Esophagus muscularis mucosa (tissue), 4 donors: Measurements from ENCODE around the gene MRPL22. TPM values are rescaled to one million over a fixed set of nuclear protein-coding genes. Genes with fewer than 3 reads are reported as not detected.
"Not testable (repeated sequence)": the region's sequence is repeated elsewhere in the genome, so short reads cannot be mapped to it uniquely, and the experiment has no call there.

Source experiments
- DNase-seq: peaks from one replicate; pipeline ENCODE4 v3.0.0-alpha.2; 2017; ENCODE audit errors: extremely low spot score
- H3K27ac ChIP-seq, 4 donors: fragments of 200-600 bp; sonication (generic); replicated peaks in 1 of 4; 1 replicate in 3 of 4; 2 replicates in 1 of 4; pipeline ENCODE4 v1.5.1; 2016 to 2019; ENCODE audit warnings: mild to moderate bottlenecking in 1 of 4
- H3K27me3 ChIP-seq, 4 donors: fragments of 200-600 bp; sonication (generic); one replicate each; pipeline versions ENCODE4 v1.5.1 to v1.6.0; 2016 to 2019
- H3K36me3 ChIP-seq, 4 donors: fragments of 200-600 bp; sonication (generic); one replicate each; pipeline ENCODE4 v1.5.1; 2016 to 2019
- H3K4me1 ChIP-seq, 4 donors: fragments of 200-600 bp; sonication (generic); one replicate each; pipeline ENCODE4 v1.5.1; 2016 to 2019
- H3K4me3 ChIP-seq, 4 donors: fragments of 200-600 bp; sonication (generic); 1 replicate in 2 of 4; 2 replicates in 2 of 4; pipeline ENCODE4 v1.5.1; 2016 to 2019; ENCODE audit warnings: mild to moderate bottlenecking in 4 of 4, moderate library complexity in 1 of 4
- H3K9me3 ChIP-seq, 4 donors: fragments of 200-600 bp; sonication (generic); 1 replicate in 3 of 4; 2 replicates in 1 of 4; pipeline ENCODE4 v1.5.1; 2016 to 2019
- EP300 ChIP-seq: sonication (generic); formaldehyde crosslinking; IDR thresholded peaks from one replicate; pipeline ENCODE4 v1.6.1; 2017; ENCODE audit warnings: antibody characterized with exemption
- POLR2A ChIP-seq: fragments of 450-650 bp; IDR thresholded peaks from one replicate; pipeline ENCODE4 v1.6.1; 2017; ENCODE audit warnings: antibody characterized with exemption, moderate library complexity, mild to moderate bottlenecking, low read depth
- POLR2AphosphoS5 ChIP-seq, 2 donors: sonication (generic); formaldehyde crosslinking; IDR thresholded peaks; one replicate each; pipeline ENCODE4 v1.6.1; 2017; ENCODE audit warnings: antibody characterized with exemption in 2 of 2
- WGBS: methylation state at CpG from one replicate; pipeline ENCODE4 v1.1.5; 2018; 5-methylcytosine and 5-hydroxymethylcytosine counted together
- intact Hi-C: fragments of 100-400 bp; cut with DNase I; formaldehyde crosslinking; loops from one replicate; pipeline ENCODE4 v1.15.1; 2023
- total RNA-seq, 4 donors: library from RNA; depleted of rRNA; stranded (reverse); fragments of >200 nt; gene quantifications; one replicate each; pipeline versions ENCODE4 v1.1.0 to v1.2.1, GENCODE V29; 2016
- TF ChIP-seq, protein P1 (sequence below), 3 experiments: fragments of 200-600 bp in 2 of 3; fragments of 450-650 bp in 1 of 3; sonication (generic) in 2 of 3; IDR thresholded peaks; one replicate each; pipeline ENCODE4 v1.5.1; 2017 to 2019; ENCODE audit warnings: antibody characterized with exemption in 3 of 3, mild to moderate bottlenecking in 2 of 3, moderate library complexity in 1 of 3

MRPL22 gene
- total RNA-seq, 4 donors from 2014 or later: 8.7 to 31.4 (median 17.2) TPM

DNA sequence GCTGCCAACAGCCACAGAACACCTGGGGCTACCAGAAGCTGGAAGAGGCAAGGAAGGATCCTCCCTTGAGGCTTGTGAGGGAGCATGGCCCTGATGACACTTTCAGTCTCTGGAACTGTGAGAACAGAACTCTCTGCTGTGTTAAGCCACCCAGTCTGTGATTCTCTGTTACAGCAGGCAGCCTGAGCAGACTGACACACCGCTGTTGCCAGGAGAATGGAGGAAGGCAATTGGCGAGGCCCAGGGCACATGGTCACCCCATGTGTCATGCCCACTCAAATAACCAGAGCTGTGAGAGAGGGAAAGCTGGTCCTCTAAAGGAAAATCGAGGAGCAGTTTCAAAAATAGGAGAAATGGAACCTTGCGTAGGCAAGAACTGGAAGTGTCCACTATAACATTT, 60.6 kb downstream of the MRPL22 start:
- H3K27ac ChIP-seq: no peak overlapping the region
- TF ChIP-seq, protein P1, sequence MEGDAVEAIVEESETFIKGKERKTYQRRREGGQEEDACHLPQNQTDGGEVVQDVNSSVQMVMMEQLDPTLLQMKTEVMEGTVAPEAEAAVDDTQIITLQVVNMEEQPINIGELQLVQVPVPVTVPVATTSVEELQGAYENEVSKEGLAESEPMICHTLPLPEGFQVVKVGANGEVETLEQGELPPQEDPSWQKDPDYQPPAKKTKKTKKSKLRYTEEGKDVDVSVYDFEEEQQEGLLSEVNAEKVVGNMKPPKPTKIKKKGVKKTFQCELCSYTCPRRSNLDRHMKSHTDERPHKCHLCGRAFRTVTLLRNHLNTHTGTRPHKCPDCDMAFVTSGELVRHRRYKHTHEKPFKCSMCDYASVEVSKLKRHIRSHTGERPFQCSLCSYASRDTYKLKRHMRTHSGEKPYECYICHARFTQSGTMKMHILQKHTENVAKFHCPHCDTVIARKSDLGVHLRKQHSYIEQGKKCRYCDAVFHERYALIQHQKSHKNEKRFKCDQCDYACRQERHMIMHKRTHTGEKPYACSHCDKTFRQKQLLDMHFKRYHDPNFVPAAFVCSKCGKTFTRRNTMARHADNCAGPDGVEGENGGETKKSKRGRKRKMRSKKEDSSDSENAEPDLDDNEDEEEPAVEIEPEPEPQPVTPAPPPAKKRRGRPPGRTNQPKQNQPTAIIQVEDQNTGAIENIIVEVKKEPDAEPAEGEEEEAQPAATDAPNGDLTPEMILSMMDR (IDR thresholded peaks at IDR 0.05): no peak
- TF ChIP-seq POLR2AphosphoS5 (IDR thresholded peaks at IDR 0.05): no peak
- no peak for TF ChIP-seq POLR2A
- TF ChIP-seq EP300: no peak
- intact Hi-C loops: no loop called here
- no peaks in the 10 kb centered on the region for H3K9me3 ChIP-seq
- H3K36me3 ChIP-seq: no peaks in the 10 kb centered on the region
- no peaks in the 10 kb centered on the region for H3K27me3 ChIP-seq
- no peak for DNase-seq
- 88% methylated on average over 4 of the region's 4 CpGs for WGBS
- H3K4me1 ChIP-seq: no peaks in the 10 kb centered on the region
- H3K4me3 ChIP-seq: no peak overlapping the region

DNA sequence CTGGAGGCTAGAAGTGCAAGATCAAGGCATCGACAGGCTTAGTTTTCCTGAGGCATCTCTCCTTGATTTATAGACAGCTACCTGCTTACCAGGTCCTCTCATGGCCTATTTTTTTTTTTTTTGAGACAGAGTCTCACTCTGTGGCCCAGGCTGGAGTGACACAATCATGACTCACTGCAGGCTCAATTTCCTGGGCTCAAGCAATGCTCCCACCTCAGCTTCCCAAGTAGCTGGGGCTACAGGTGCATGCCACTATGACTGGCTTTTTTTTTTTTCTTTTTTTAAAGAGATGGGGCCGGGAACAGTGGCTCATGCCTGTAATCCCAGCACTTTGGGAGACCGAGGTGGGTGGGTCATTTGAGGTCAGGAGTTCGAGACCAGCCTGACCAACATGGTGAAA, 61.8 kb downstream of the MRPL22 start:
- H3K27ac ChIP-seq, H3K4me1 ChIP-seq, H3K4me3 ChIP-seq, DNase-seq, H3K9me3 ChIP-seq, H3K36me3 ChIP-seq, H3K27me3 ChIP-seq, intact Hi-C loops: not testable (repeated sequence)
- 84% methylated on average over 4 of the region's 4 CpGs for WGBS

DNA sequence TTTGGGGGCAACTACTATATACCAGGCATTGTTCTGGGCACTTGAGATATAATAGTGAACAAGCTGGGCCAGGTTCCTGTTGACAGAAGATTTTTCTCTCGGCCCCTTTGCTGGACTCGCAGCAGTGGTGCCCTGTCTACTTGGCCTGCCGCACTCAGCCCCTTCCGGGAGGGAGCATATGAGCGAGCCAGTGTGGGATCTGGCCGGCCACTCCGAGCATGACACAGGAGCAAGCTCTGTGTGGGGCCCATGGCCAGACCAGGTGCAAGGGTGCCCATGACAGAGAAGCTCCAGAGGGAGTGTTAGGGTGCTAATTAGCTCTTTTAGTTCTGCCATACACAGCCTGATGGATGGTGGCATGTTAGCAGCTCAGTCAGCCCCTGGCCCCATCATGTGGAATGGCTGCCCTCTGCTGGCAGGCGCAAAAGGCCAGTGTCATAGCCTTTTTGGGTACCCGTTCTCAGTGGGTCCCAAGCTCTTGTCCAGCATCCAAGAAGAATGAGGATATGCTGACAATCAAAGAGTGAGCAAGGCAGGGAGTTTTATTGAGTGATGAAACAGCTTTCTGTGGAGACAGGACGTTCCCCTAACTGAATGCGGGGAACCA, 63.4 kb downstream of the MRPL22 start:
- H3K4me3 ChIP-seq: no peak overlapping the region
- H3K36me3 ChIP-seq: no peaks in the 10 kb centered on the region
- no peaks in the 10 kb centered on the region for H3K4me1 ChIP-seq
- TF ChIP-seq POLR2AphosphoS5 (IDR thresholded peaks at IDR 0.05): no peak
- TF ChIP-seq, protein P1 (IDR thresholded peaks at IDR 0.05): peak in 1 of 3 experiments; percentile 32
- no peaks in the 10 kb centered on the region for H3K27me3 ChIP-seq
- intact Hi-C loops: no loop called here
- no peak overlapping the region for H3K27ac ChIP-seq
- no peaks in the 10 kb centered on the region for H3K9me3 ChIP-seq
- DNase-seq: no peak
- WGBS: 72% methylated on average over 6 of the region's 11 CpGs

DNA sequence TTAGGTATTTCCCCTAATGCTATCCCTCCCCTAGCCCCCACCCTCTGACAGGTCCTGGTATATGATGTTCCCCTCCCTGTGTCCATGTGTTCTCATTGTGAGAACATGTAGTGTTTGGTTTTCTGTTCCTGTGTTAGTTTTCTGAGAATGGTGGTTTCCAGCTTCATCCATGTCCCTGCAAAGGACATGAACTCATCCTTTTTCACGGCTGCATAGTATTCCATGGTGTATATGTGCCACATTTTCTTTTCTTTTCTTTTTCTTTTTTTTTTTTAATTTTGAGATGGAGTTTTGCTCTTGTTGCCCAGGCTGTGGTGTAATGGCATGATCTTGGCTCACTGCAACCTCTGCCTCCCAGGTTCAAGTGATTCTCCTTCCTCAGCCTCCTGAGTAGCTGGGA, 65.4 kb downstream of the MRPL22 start:
- H3K27me3 ChIP-seq, H3K9me3 ChIP-seq, DNase-seq, H3K4me3 ChIP-seq, intact Hi-C loops, H3K36me3 ChIP-seq, H3K4me1 ChIP-seq, H3K27ac ChIP-seq: not testable (repeated sequence)
- 96% methylated on average over 1 of the region's 1 CpG for WGBS

DNA sequence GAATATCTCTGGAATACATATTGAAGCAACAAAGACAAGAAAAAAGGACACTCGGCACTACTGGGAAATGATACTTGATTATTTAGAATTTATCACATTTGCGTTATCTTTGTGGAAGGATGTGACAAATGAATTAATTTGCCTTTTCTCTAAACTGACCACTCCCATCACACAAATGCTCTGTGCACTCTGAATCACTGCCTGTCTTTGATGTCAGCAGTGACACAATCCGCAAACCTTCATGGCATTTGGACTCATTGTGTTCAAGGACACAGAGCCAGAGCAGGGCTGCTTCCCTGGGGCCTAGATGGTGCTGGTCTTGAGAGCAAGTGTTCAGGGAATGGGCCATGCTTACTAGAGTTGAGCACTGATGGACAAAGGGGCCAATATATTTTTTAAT, 67.8 kb downstream of the MRPL22 start:
- no peaks in the 10 kb centered on the region for H3K27me3 ChIP-seq
- TF ChIP-seq POLR2A: no peak
- TF ChIP-seq, protein P1 (IDR thresholded peaks at IDR 0.05): no peak
- no peak for TF ChIP-seq POLR2AphosphoS5 (IDR thresholded peaks at IDR 0.05)
- no peak for TF ChIP-seq EP300
- H3K27ac ChIP-seq: no peak overlapping the region
- DNase-seq: no peak
- H3K4me1 ChIP-seq: no peaks in the 10 kb centered on the region
- 85% methylated on average over 3 of the region's 3 CpGs for WGBS
- no peak overlapping the region for H3K4me3 ChIP-seq
- no peaks in the 10 kb centered on the region for H3K36me3 ChIP-seq
- intact Hi-C loops: no loop called here
- no peaks in the 10 kb centered on the region for H3K9me3 ChIP-seq

DNA sequence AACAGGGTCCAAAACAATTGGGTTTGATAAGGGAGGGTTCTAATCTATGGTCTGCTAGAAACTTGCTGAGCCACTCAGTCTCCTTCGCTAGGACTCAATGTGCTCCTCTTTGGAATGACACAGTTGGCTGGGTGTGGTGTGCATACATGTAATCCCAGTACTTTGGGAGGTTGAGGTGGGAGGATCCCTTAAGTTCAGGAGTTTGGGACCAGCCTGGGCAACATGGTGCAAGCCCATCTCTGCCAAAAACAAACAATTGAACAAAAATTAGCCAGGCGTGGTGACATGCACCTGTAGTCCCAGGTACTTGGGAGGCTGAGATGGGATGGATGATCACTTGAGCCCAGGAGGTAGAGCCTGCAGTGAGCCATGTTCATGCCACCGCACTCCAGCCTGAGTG, 70.0 kb downstream of the MRPL22 start:
- H3K27ac ChIP-seq: no peak overlapping the region
- DNase-seq: peak; percentile 64
- H3K9me3 ChIP-seq: peaks cover 0 to 4% (median 0%) of the 10 kb centered on the region in 4 donors
- WGBS: 93% methylated on average over 3 of the region's 3 CpGs
- no peaks in the 10 kb centered on the region for H3K4me1 ChIP-seq
- H3K36me3 ChIP-seq: no peaks in the 10 kb centered on the region
- H3K4me3 ChIP-seq: no peak overlapping the region
- no peaks in the 10 kb centered on the region for H3K27me3 ChIP-seq
- intact Hi-C loops: no loop called here
- TF ChIP-seq POLR2AphosphoS5 (IDR thresholded peaks at IDR 0.05) (no peak), EP300 (no peak), POLR2A (no peak)
- TF ChIP-seq, protein P1 (IDR thresholded peaks at IDR 0.05): no peak
